Common myeloid progenitor, CD34-positive (primary cell): ENCODE results near the gene P3H4.

Experiments
- CTCF ChIA-PET: fragments of 350-600 bp; sonication (Branson Sonifier 250); formaldehyde crosslinking; loops from one replicate; lab custom pipeline; 2021; ENCODE audit warnings: antibody characterized with exemption; lab: Charles Lee
- POLR2A ChIA-PET: fragments of 350-600 bp; sonication (Branson Sonifier 250); formaldehyde crosslinking; loops from one replicate; lab custom pipeline; 2021; ENCODE audit warnings: antibody characterized with exemption; lab: Charles Lee
- DNase-seq, 3 donors: peaks; one replicate each; pipeline versions ENCODE4 v3.0.0 to v3.0.0-alpha.2; 2013
- H3K27ac ChIP-seq, 2 experiments: 1 replicate in 1 of 2; 2 replicates in 1 of 2; pipeline ENCODE4 v1.7.0; 2013; ENCODE audit warnings: inconsistent platforms in 2 of 2, low read length in 2 of 2, mild to moderate bottlenecking in 2 of 2, low read depth in 1 of 2, moderate library complexity in 1 of 2; ENCODE audit not compliant: severe bottlenecking in 2 of 2, insufficient read depth in 1 of 2, poor library complexity in 1 of 2
- H3K27me3 ChIP-seq, 5 experiments: replicated peaks in 2 of 5; 1 replicate in 3 of 5; 2 replicates in 2 of 5; pipeline versions ENCODE4 v1.6.1 to v1.7.0; 2013; ENCODE audit warnings: low read length in 4 of 5, mild to moderate bottlenecking in 2 of 5, moderate library complexity in 2 of 5, inconsistent platforms in 1 of 5; ENCODE audit not compliant: insufficient read depth in 5 of 5, control insufficient read depth in 4 of 5
- H3K36me3 ChIP-seq, 4 experiments: 1 replicate in 2 of 4; 2 replicates in 2 of 4; pipeline versions ENCODE4 v1.6.1 to v1.7.0; 2013; ENCODE audit warnings: low read length in 3 of 4, control low read depth in 1 of 4, mild to moderate bottlenecking in 1 of 4; ENCODE audit not compliant: control insufficient read depth in 4 of 4, insufficient read depth in 4 of 4
- H3K4me1 ChIP-seq, 4 experiments: 1 replicate in 3 of 4; 2 replicates in 1 of 4; pipeline versions ENCODE4 v1.6.1 to v1.7.1; 2013; ENCODE audit warnings: low read length in 3 of 4, mild to moderate bottlenecking in 3 of 4, control low read depth in 1 of 4, inconsistent platforms in 1 of 4, moderate library complexity in 1 of 4; ENCODE audit not compliant: control insufficient read depth in 4 of 4, insufficient read depth in 4 of 4; ENCODE audit errors: control extremely low read depth in 1 of 4
- H3K4me3 ChIP-seq, 7 experiments: 1 replicate in 4 of 7; 2 replicates in 3 of 7; pipeline versions ENCODE4 v1.5.1 to v1.7.0; 2013; ENCODE audit warnings: mild to moderate bottlenecking in 7 of 7, low read length in 6 of 7, moderate library complexity in 6 of 7, inconsistent platforms in 2 of 7, low read depth in 2 of 7, control low read depth in 1 of 7; ENCODE audit not compliant: insufficient read depth in 4 of 7, control insufficient read depth in 1 of 7; ENCODE audit errors: extremely low read depth in 1 of 7
- H3K9me3 ChIP-seq, 5 experiments: 1 replicate in 4 of 5; 2 replicates in 1 of 5; pipeline versions ENCODE4 v1.6.1 to v1.7.1; 2013; ENCODE audit warnings: low read length in 4 of 5, mild to moderate bottlenecking in 2 of 5, inconsistent platforms in 1 of 5, low read depth in 1 of 5, moderate library complexity in 1 of 5; ENCODE audit not compliant: control insufficient read depth in 4 of 5, insufficient read depth in 2 of 5; ENCODE audit errors: control extremely low read depth in 1 of 5
- WGBS: methylation state at CpG from one replicate; pipeline ENCODE4 v1.1.5; 2013; ENCODE audit not compliant: insufficient coverage; 5-methylcytosine and 5-hydroxymethylcytosine counted together

P3H4 gene

GRCh38 chr17:41799366-41799765 is 12.4 kb downstream of the P3H4 start:
- Histone ChIP-seq H3K27ac (no peak overlapping the region), H3K27me3 (no peaks in the 10 kb centered on the region), H3K36me3 (no peaks in the 10 kb centered on the region), H3K4me1 (peaks cover 0 to 16% (median 12%) of the 10 kb centered on the region in 4 experiments), H3K9me3 (no peaks in the 10 kb centered on the region), H3K4me3 (no peak overlapping the region)
- DNase-seq: no peak
- ChIA-PET POLR2A (no interaction called here), CTCF (interaction anchor here (1.0 to 5.5 kb wide), 8 partner anchors 10 to 95 kb away, joined by 3 to 42 read pairs (median 8); partner anchors contain the start of genes JUP and P3H4)
- WGBS: 87% methylated on average over 7 of the region's 8 CpGs

GRCh38 chr17:41797377-41797776 is 14.4 kb downstream of the P3H4 start:
- Histone ChIP-seq H3K4me1 (peaks cover 0 to 19% (median 18%) of the 10 kb centered on the region in 4 experiments), H3K9me3 (no peaks in the 10 kb centered on the region), H3K27me3 (no peaks in the 10 kb centered on the region), H3K27ac (no peak overlapping the region), H3K4me3 (no peak overlapping the region), H3K36me3 (no peaks in the 10 kb centered on the region)
- DNase-seq: no peak
- 87% methylated on average over 2 of the region's 3 CpGs for WGBS
- POLR2A ChIA-PET: no interaction called here
- CTCF ChIA-PET: interaction anchor here (0.8 to 3.7 kb wide), 6 partner anchors 9 to 162 kb away, joined by 3 to 16 read pairs (median 4); partner anchors contain the start of genes JUP and P3H4

GRCh38 chr17:41796121-41796895 is 15.4 kb downstream of the P3H4 start:
- ChIA-PET CTCF (interaction anchor here (0.8 to 2.7 kb wide), 8 partner anchors 9 to 163 kb away, joined by 3 to 9 read pairs (median 4); partner anchors contain the start of genes HAP1 and JUP), POLR2A (interaction anchor here (0.8 kb wide), 1 partner anchor 10 kb away, joined by 6 read pairs; the partner anchor contains the start of gene JUP)
- peaks cover 0 to 17% (median 16%) of the 10 kb centered on the region in 4 experiments for H3K4me1 ChIP-seq
- H3K27me3 ChIP-seq: no peaks in the 10 kb centered on the region
- no peak overlapping the region for H3K4me3 ChIP-seq
- no peaks in the 10 kb centered on the region for H3K36me3 ChIP-seq
- DNase-seq: no peak
- no peak overlapping the region for H3K27ac ChIP-seq
- 98% methylated on average over 7 of the region's 10 CpGs for WGBS
- H3K9me3 ChIP-seq: no peaks in the 10 kb centered on the region

- WGBS: 100% methylated on average over 1 of the region's 5 CpGs
- H3K27ac ChIP-seq: no peak overlapping the region
- no peak overlapping the region for H3K4me3 ChIP-seq
- CTCF ChIA-PET: interaction anchor here (1.0 to 2.7 kb wide), 3 partner anchors 8 to 59 kb away, joined by 4 to 9 read pairs (median 4); partner anchors contain the start of gene JUP
- peaks cover under 1 to 28% (median 18%) of the 10 kb centered on the region in 4 experiments for H3K4me1 ChIP-seq
- no peaks in the 10 kb centered on the region for H3K9me3 ChIP-seq
- no peaks in the 10 kb centered on the region for H3K27me3 ChIP-seq
- POLR2A ChIA-PET: interaction anchor here (1.0 to 1.1 kb wide), 2 partner anchors 8 to 44 kb away, joined by 3 read pairs; partner anchors contain the start of gene JUP
- DNase-seq: no peak
- no peaks in the 10 kb centered on the region for H3K36me3 ChIP-seq
Measured at GRCh38 chr17:41794540-41794975, 17.2 kb downstream of the P3H4 start.

- no peaks in the 10 kb centered on the region for H3K36me3 ChIP-seq
- ChIA-PET POLR2A (interaction anchor here (1.1 kb wide), 1 partner anchor 8 kb away, joined by 3 read pairs; the partner anchor contains the start of gene JUP), CTCF (interaction anchor here (1.0 to 2.7 kb wide), 7 partner anchors 8 to 59 kb away, joined by 3 to 10 read pairs (median 4); partner anchors contain the start of gene JUP)
- peaks cover 2 to 34% (median 23%) of the 10 kb centered on the region in 4 experiments for H3K4me1 ChIP-seq
- H3K4me3 ChIP-seq: no peak overlapping the region
- WGBS: 95% methylated on average over 6 of the region's 14 CpGs
- no peak for DNase-seq
- peak overlapping the region in 1 of 2 experiments; percentile 43 for H3K27ac ChIP-seq
- H3K9me3 ChIP-seq: no peaks in the 10 kb centered on the region
- no peaks in the 10 kb centered on the region for H3K27me3 ChIP-seq
Measured at GRCh38 chr17:41793784-41794539, 17.8 kb downstream of the P3H4 start.

GRCh38 chr17:41792845-41793783 is 18.6 kb downstream of the P3H4 start:
- no peaks in the 10 kb centered on the region for H3K36me3 ChIP-seq
- peaks cover 4 to 41% (median 30%) of the 10 kb centered on the region in 4 experiments for H3K4me1 ChIP-seq
- CTCF ChIA-PET: interaction anchor here (0.6 to 1.6 kb wide), 6 partner anchors 9 to 67 kb away, joined by 3 to 10 read pairs (median 4); no protein-coding TSS in a partner anchor
- POLR2A ChIA-PET: interaction anchor here (0.6 kb wide), 1 partner anchor 551 kb away, joined by 4 read pairs; no protein-coding TSS in a partner anchor
- 50% methylated on average over 13 of the region's 22 CpGs for WGBS
- peak overlapping the region in 2 of 7 experiments; percentile 32 to 48 for H3K4me3 ChIP-seq
- H3K27me3 ChIP-seq: no peaks in the 10 kb centered on the region
- peak; percentile 59 to 81 (median 79) for DNase-seq
- no peaks in the 10 kb centered on the region for H3K9me3 ChIP-seq
- H3K27ac ChIP-seq: peak overlapping the region in 1 of 2 experiments; percentile 43
